ENCODE results near the gene MROH7. TPM values are rescaled to one million over a fixed set of nuclear protein-coding genes. Genes with fewer than 3 reads are reported as not detected.
"Not testable (repeated sequence)": the region's sequence is repeated elsewhere in the genome, so short reads cannot be mapped to it uniquely, and the experiment has no call there.

The MROH7 gene
- total RNA-seq, 2 experiments from 2014 or later: 0.12 to 0.14 TPM

DNA sequence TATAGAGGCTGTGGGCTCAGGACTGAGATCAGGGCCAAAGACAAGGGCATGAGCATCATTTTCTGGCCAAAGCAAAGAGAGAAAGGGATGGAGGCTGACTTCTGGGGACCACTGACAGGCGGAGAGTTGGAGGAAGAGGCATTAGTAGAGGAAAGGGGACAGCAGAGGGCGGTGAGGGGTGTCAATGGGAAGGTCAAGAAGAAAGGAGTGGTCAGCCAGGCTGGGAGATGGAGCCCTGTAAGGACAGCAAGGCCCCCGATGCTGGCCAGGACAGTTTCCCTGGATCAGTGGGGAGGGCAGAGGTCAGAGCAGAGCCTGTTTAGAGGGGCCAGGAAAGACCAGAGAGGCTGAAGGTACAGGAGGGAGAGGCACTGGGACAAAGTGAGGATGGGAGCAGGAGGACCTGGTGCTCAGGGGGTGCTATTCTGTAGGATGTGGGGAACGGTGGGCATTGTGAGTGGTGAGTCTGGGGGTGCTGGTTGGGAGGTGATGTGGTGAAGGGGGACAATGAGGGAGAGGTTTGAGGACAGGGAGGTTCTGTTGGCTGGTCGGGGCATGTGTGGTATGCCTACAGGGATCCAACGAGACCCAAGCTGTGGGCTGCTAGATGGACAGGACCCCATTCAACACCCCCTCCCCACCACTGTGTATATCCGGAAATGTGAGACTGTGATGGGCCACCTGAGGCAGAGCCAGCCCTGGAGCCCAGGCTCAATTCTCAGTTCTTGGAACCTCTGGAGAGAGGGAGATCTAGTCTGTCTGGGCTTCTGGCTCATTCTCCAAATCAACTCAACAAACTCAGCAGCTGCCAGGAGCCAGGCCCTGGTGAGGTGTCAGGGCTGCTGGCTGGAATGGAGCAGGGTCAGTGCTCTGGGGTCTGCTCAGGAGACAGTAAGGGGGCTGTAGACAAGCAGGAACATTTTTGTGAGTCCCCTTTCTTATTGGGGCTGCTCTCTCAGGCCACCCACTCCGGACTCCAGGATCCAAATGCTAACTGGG, 16.8 kb upstream of the MROH7 start:
- no peaks in the 10 kb centered on the region for H3K36me3 Mint-ChIP-seq
- DNase-seq: no peak
- no peak overlapping the region for H3K27ac Mint-ChIP-seq
- H3K27me3 Mint-ChIP-seq: no peaks in the 10 kb centered on the region
- no peak overlapping the region for H3K4me3 Mint-ChIP-seq
- no peaks in the 10 kb centered on the region for H3K4me1 Mint-ChIP-seq
- H3K9me3 Mint-ChIP-seq: no peaks in the 10 kb centered on the region

GRCh38 chr1:54627196-54627595, 14.4 kb upstream of the MROH7 start:
- no peak overlapping the region for H3K27ac Mint-ChIP-seq
- no peak overlapping the region for H3K4me3 Mint-ChIP-seq
- H3K27me3 Mint-ChIP-seq: no peaks in the 10 kb centered on the region
- no peaks in the 10 kb centered on the region for H3K9me3 Mint-ChIP-seq
- H3K36me3 Mint-ChIP-seq: no peaks in the 10 kb centered on the region
- no peak for DNase-seq
- H3K4me1 Mint-ChIP-seq: no peaks in the 10 kb centered on the region

- DNase-seq, H3K36me3 Mint-ChIP-seq, H3K9me3 Mint-ChIP-seq, H3K27ac Mint-ChIP-seq, H3K4me3 Mint-ChIP-seq, H3K4me1 Mint-ChIP-seq, H3K27me3 Mint-ChIP-seq: not testable (repeated sequence)
These were observed 5.8 kb upstream of the MROH7 start for GRCh38 chr1:54635804-54636203.

GRCh38 chr1:54636461-54637446, 4.8 kb upstream of the MROH7 start:
- not testable (repeated sequence) for H3K4me3 Mint-ChIP-seq, H3K27me3 Mint-ChIP-seq, H3K9me3 Mint-ChIP-seq, H3K4me1 Mint-ChIP-seq, H3K36me3 Mint-ChIP-seq, H3K27ac Mint-ChIP-seq, DNase-seq

GRCh38 chr1:54640361-54640760, 1.2 kb upstream of the MROH7 start:
- Mint-ChIP-seq H3K36me3 (no peaks in the 10 kb centered on the region), H3K9me3 (peaks cover 8% of the 10 kb centered on the region), H3K4me3 (no peak overlapping the region), H3K27ac (no peak overlapping the region), H3K4me1 (no peaks in the 10 kb centered on the region), H3K27me3 (no peaks in the 10 kb centered on the region)
- DNase-seq: no peak

GRCh38 chr1:54643736-54644135, 2.1 kb downstream of the MROH7 start:
- DNase-seq: no peak
- Mint-ChIP-seq H3K4me1 (no peaks in the 10 kb centered on the region), H3K27me3 (no peaks in the 10 kb centered on the region), H3K27ac (no peak overlapping the region), H3K9me3 (peaks cover 8% of the 10 kb centered on the region), H3K36me3 (no peaks in the 10 kb centered on the region), H3K4me3 (no peak overlapping the region)

DNA sequence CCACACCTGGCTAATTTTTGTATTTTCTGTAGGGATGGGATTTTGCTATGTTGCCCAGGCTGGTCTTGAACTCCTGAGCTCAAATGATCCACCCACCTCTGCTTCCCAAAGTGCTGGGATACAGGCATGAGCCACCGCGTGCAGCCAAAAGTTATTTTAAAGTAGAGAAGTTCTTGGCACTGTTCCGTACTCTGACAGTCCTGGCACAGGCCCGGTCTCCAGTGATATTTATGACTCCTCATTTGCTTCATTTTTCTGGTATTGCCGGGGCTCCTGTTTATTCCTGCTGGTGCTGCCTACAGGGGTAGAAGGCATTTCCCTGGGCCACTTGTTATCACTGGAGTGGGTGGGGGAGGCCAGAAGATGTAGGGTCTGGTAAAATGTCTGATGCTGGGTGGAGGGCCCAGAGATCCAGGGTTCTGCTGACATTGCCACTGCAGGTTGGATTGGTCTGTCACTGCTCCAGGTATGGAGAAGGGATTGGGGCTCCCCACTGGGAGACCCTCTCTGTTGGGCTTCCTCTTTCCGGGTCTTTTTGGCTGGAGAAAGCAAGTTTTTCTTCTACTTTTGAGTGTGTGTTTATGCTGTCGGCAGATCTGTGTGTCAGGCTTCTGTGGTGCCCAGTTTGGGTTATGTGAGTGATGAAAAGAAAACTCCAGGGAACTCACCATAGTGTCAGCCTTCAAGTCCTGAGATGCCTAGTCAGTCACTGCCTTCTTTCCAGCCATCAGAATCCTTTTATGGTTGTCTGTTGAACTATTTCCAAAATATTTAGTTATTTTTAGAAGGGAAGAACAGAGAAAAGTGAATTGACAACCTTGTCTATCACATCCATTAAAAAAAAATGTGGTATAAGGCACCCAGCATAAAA, 4.5 kb downstream of the MROH7 start:
- Mint-ChIP-seq H3K4me3 (no peak overlapping the region), H3K9me3 (peaks cover 8% of the 10 kb centered on the region)
- no peak for DNase-seq

GRCh38 chr1:54649130-54649898, 7.7 kb downstream of the MROH7 start:
- H3K27ac Mint-ChIP-seq: no peak overlapping the region
- H3K9me3 Mint-ChIP-seq: peaks cover under 1% of the 10 kb centered on the region
- DNase-seq: no peak
- no peaks in the 10 kb centered on the region for H3K36me3 Mint-ChIP-seq
- H3K27me3 Mint-ChIP-seq: no peaks in the 10 kb centered on the region
- H3K4me3 Mint-ChIP-seq: no peak overlapping the region
- no peaks in the 10 kb centered on the region for H3K4me1 Mint-ChIP-seq

More for the DNA sequence above, 4.5 kb downstream of the MROH7 start:
- Mint-ChIP-seq H3K36me3 (no peaks in the 10 kb centered on the region), H3K27me3 (no peaks in the 10 kb centered on the region), H3K4me1 (no peaks in the 10 kb centered on the region), H3K27ac (no peak overlapping the region)

GRCh38 chr1:54649921-54650320, 8.3 kb downstream of the MROH7 start:
- Mint-ChIP-seq H3K4me3 (no peak overlapping the region), H3K27ac (no peak overlapping the region), H3K9me3 (no peaks in the 10 kb centered on the region), H3K27me3 (no peaks in the 10 kb centered on the region), H3K36me3 (no peaks in the 10 kb centered on the region), H3K4me1 (no peaks in the 10 kb centered on the region)
- DNase-seq: no peak

DNA sequence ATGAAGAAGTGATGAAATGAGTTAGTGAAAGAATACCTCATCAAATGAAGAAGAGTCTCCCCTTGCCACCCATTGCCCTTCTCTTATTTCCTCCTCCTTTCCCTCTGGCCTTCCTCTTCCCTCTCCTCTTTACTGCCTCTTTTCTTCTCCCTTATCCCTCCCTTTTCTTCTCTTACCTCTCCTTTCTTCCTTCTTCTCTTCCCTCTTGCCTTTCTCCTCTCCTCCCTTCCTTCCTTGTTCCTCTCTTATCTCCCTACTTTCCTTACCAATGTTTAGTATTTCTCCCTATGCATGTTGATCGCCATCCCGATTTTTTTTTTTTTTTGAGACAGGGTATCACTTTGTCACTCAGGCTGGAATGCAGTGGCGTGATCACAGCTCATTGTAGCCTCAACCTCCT, 8.8 kb downstream of the MROH7 start:
- H3K9me3 Mint-ChIP-seq: no peaks in the 10 kb centered on the region
- no peaks in the 10 kb centered on the region for H3K4me1 Mint-ChIP-seq
- H3K4me3 Mint-ChIP-seq: no peak overlapping the region
- no peaks in the 10 kb centered on the region for H3K36me3 Mint-ChIP-seq
- DNase-seq: no peak
- H3K27ac Mint-ChIP-seq: no peak overlapping the region
- no peaks in the 10 kb centered on the region for H3K27me3 Mint-ChIP-seq

- no peak overlapping the region for H3K27ac Mint-ChIP-seq
These were observed 10.0 kb downstream of the MROH7 start for GRCh38 chr1:54651608-54652007.

DNA sequence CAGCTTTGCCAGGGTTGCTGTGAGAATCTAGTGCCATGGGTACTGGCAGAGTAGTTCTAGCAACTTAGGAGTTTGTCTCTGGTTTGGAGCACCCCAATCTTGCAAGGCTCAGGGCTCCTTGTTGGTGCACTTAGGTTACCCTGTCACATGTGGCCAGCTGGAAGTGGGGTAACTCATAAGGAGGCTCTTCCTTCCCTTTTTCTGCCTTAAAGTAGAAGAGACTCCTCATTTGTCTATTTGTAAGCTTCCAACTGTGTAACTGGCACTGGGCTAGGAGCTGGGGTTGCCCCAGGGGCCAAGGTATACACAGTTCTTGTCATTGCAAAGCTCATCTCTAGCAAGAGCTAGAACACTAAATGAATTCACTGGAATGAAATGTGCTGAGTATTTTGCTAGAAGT, 10.6 kb downstream of the MROH7 start:
- H3K4me3 Mint-ChIP-seq: no peak overlapping the region
- no peaks in the 10 kb centered on the region for H3K36me3 Mint-ChIP-seq
- no peaks in the 10 kb centered on the region for H3K27me3 Mint-ChIP-seq
- H3K27ac Mint-ChIP-seq: no peak overlapping the region
- no peaks in the 10 kb centered on the region for H3K4me1 Mint-ChIP-seq
- H3K9me3 Mint-ChIP-seq: no peaks in the 10 kb centered on the region
- no peak for DNase-seq

More at GRCh38 chr1:54651608-54652007, 10.0 kb downstream of the MROH7 start:
- no peaks in the 10 kb centered on the region for H3K4me1 Mint-ChIP-seq
- DNase-seq: no peak
- H3K4me3 Mint-ChIP-seq: no peak overlapping the region
- H3K9me3 Mint-ChIP-seq: no peaks in the 10 kb centered on the region
- H3K27me3 Mint-ChIP-seq: no peaks in the 10 kb centered on the region
- H3K36me3 Mint-ChIP-seq: no peaks in the 10 kb centered on the region

DNA sequence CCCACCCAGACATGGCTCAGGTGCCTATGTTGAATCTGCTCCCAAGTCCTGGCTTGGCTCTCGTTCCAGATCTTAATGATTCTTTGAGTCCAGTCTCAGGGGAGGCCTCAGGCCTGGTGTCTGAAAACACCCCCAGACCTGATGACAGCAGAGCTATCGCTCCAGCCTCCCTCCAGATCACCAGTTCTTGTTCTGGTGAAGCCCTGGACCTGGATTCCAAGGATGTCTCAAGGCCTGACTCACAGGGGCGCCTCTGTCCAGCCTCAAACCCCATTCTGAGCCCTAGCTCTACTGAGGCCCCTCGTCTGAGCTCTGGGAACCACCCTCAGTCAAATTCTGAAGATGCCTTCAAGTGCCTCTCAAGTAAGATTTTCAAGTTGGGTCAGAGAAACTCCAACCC, 11.4 kb downstream of the MROH7 start:
- H3K4me1 Mint-ChIP-seq: no peaks in the 10 kb centered on the region
- H3K4me3 Mint-ChIP-seq: no peak overlapping the region
- no peaks in the 10 kb centered on the region for H3K36me3 Mint-ChIP-seq
- no peaks in the 10 kb centered on the region for H3K27me3 Mint-ChIP-seq
- no peak overlapping the region for H3K27ac Mint-ChIP-seq
- DNase-seq: no peak
- H3K9me3 Mint-ChIP-seq: peaks cover 2% of the 10 kb centered on the region
